Measurements from ENCODE around the gene PHF5A. TPM values are rescaled to one million over a fixed set of nuclear protein-coding genes. Genes with fewer than 3 reads are reported as not detected.

Gene PHF5A
- polyA plus RNA-seq (2012; ENCODE audit: low read depth, missing spikeins): 41.2 TPM

GRCh38 chr22:41468381-41469217 is at the start of gene PHF5A, which contains the start of gene ACO2:
PHF5A (minus strand) TSS chr22:41468692; CDS start chr22:41468653, 39 bp downstream.
ACO2 (plus strand) TSS chr22:41469117; CDS start chr22:41469147, 30 bp downstream.
- peak; percentile 97 for FAIRE-seq
- TF ChIP-seq POLR2AphosphoS5 (IDR thresholded peaks at IDR 0.05; ENCODE audit: low read depth, low read length): peak; percentile 77
- peak; percentile 95 for TF ChIP-seq TAF1 (IDR thresholded peaks at IDR 0.05; ENCODE audit: low read depth, low read length)
- 0 out of 2 replicates have a peak, but pooled peaks have one; percentile 2 for TF ChIP-seq SPI1 (IDR thresholded peaks at IDR 0.05; ENCODE audit: low read depth, low read length)
- peak; percentile 61; the same call in 1 of the 2 replicates for TF ChIP-seq POLR2A (IDR thresholded peaks at IDR 0.05; ENCODE audit: low read depth, low read length)
- peak; percentile 50; the same call in 1 of the 2 replicates for TF ChIP-seq POU2F2 (IDR thresholded peaks at IDR 0.05; ENCODE audit: low read depth, low read length)
- TF ChIP-seq PAX5 (IDR thresholded peaks at IDR 0.05; ENCODE audit: insufficient read depth, low read length, severe bottlenecking): no peak
- peak; percentile 93 for DNase-seq (ENCODE audit: insufficient read length, low spot score)

GRCh38 chr22:41518048-41518347 is 49.5 kb upstream of the PHF5A start:
- DNase-seq (ENCODE audit: insufficient read length, low spot score) (no peak), FAIRE-seq (no peak)
- TF ChIP-seq POU2F2 (IDR thresholded peaks at IDR 0.05; ENCODE audit: low read depth, low read length) (no peak), TAF1 (IDR thresholded peaks at IDR 0.05; ENCODE audit: low read depth, low read length) (no peak)

GRCh38 chr22:41517172-41518047 is 48.9 kb upstream of the PHF5A start:
- TF ChIP-seq POLR2AphosphoS5 (IDR thresholded peaks at IDR 0.05; ENCODE audit: low read depth, low read length): no peak; the same call in 1 of the 2 replicates
- no peak for TF ChIP-seq POU2F2 (IDR thresholded peaks at IDR 0.05; ENCODE audit: low read depth, low read length)
- TF ChIP-seq TAF1 (IDR thresholded peaks at IDR 0.05; ENCODE audit: low read depth, low read length): no peak
- TF ChIP-seq SPI1 (IDR thresholded peaks at IDR 0.05; ENCODE audit: low read depth, low read length): no peak
- FAIRE-seq (no peak), DNase-seq (ENCODE audit: insufficient read length, low spot score) (no peak)

- FAIRE-seq (no peak), DNase-seq (ENCODE audit: insufficient read length, low spot score) (no peak)
- no peak for TF ChIP-seq SPI1 (IDR thresholded peaks at IDR 0.05; ENCODE audit: low read depth, low read length)
- TF ChIP-seq TAF1 (IDR thresholded peaks at IDR 0.05; ENCODE audit: low read depth, low read length): no peak
- TF ChIP-seq PAX5 (IDR thresholded peaks at IDR 0.05; ENCODE audit: insufficient read depth, low read length, severe bottlenecking): no peak
- TF ChIP-seq POLR2A (IDR thresholded peaks at IDR 0.05; ENCODE audit: low read depth, low read length): no peak
- no peak for TF ChIP-seq POU2F2 (IDR thresholded peaks at IDR 0.05; ENCODE audit: low read depth, low read length)
- TF ChIP-seq POLR2AphosphoS5 (IDR thresholded peaks at IDR 0.05; ENCODE audit: low read depth, low read length): no peak
These were observed 48.0 kb upstream of the PHF5A start for GRCh38 chr22:41516462-41516861.

GRCh38 chr22:41513391-41513790 is 44.9 kb upstream of the PHF5A start:
- no peak for FAIRE-seq
- no peak for DNase-seq (ENCODE audit: insufficient read length, low spot score)
- TF ChIP-seq POU2F2 (IDR thresholded peaks at IDR 0.05; ENCODE audit: low read depth, low read length) (no peak), POLR2A (IDR thresholded peaks at IDR 0.05; ENCODE audit: low read depth, low read length) (no peak), POLR2AphosphoS5 (IDR thresholded peaks at IDR 0.05; ENCODE audit: low read depth, low read length) (no peak), PAX5 (IDR thresholded peaks at IDR 0.05; ENCODE audit: insufficient read depth, low read length, severe bottlenecking) (no peak), TAF1 (IDR thresholded peaks at IDR 0.05; ENCODE audit: low read depth, low read length) (no peak), SPI1 (IDR thresholded peaks at IDR 0.05; ENCODE audit: low read depth, low read length) (no peak)

- FAIRE-seq: no peak
- no peak for DNase-seq (ENCODE audit: insufficient read length, low spot score)
- TF ChIP-seq TAF1 (IDR thresholded peaks at IDR 0.05; ENCODE audit: low read depth, low read length): no peak
- TF ChIP-seq POLR2A (IDR thresholded peaks at IDR 0.05; ENCODE audit: low read depth, low read length): no peak
- TF ChIP-seq PAX5 (IDR thresholded peaks at IDR 0.05; ENCODE audit: insufficient read depth, low read length, severe bottlenecking): no peak
- no peak for TF ChIP-seq SPI1 (IDR thresholded peaks at IDR 0.05; ENCODE audit: low read depth, low read length)
- no peak for TF ChIP-seq POLR2AphosphoS5 (IDR thresholded peaks at IDR 0.05; ENCODE audit: low read depth, low read length)
- no peak for TF ChIP-seq POU2F2 (IDR thresholded peaks at IDR 0.05; ENCODE audit: low read depth, low read length)
These were observed 44.1 kb upstream of the PHF5A start for GRCh38 chr22:41512421-41513194.

- FAIRE-seq (no peak), DNase-seq (ENCODE audit: insufficient read length, low spot score) (no peak)
- TF ChIP-seq POU2F2 (IDR thresholded peaks at IDR 0.05; ENCODE audit: low read depth, low read length) (no peak), PAX5 (IDR thresholded peaks at IDR 0.05; ENCODE audit: insufficient read depth, low read length, severe bottlenecking) (no peak), POLR2AphosphoS5 (IDR thresholded peaks at IDR 0.05; ENCODE audit: low read depth, low read length) (no peak), TAF1 (IDR thresholded peaks at IDR 0.05; ENCODE audit: low read depth, low read length) (no peak), POLR2A (IDR thresholded peaks at IDR 0.05; ENCODE audit: low read depth, low read length) (no peak), SPI1 (IDR thresholded peaks at IDR 0.05; ENCODE audit: low read depth, low read length) (no peak)
These were observed 43.1 kb upstream of the PHF5A start for GRCh38 chr22:41511521-41511968.

- TF ChIP-seq SPI1 (IDR thresholded peaks at IDR 0.05; ENCODE audit: low read depth, low read length) (no peak), POU2F2 (IDR thresholded peaks at IDR 0.05; ENCODE audit: low read depth, low read length) (no peak), POLR2AphosphoS5 (IDR thresholded peaks at IDR 0.05; ENCODE audit: low read depth, low read length) (no peak), TAF1 (IDR thresholded peaks at IDR 0.05; ENCODE audit: low read depth, low read length) (no peak), POLR2A (IDR thresholded peaks at IDR 0.05; ENCODE audit: low read depth, low read length) (no peak), PAX5 (IDR thresholded peaks at IDR 0.05; ENCODE audit: insufficient read depth, low read length, severe bottlenecking) (no peak)
- FAIRE-seq (no peak), DNase-seq (ENCODE audit: insufficient read length, low spot score) (no peak)
These were observed 40.3 kb upstream of the PHF5A start for GRCh38 chr22:41508770-41509170.

Data from GM12891 (cell line).